ENCODE measurements around the gene PDE7B. TPM values are rescaled to one million over a fixed set of nuclear protein-coding genes. Genes with fewer than 3 reads are reported as not detected.

Gene PDE7B
- total and polyA plus RNA-seq, 4 donors: 0.75 to 5.2 (median 1.3) TPM

DNA sequence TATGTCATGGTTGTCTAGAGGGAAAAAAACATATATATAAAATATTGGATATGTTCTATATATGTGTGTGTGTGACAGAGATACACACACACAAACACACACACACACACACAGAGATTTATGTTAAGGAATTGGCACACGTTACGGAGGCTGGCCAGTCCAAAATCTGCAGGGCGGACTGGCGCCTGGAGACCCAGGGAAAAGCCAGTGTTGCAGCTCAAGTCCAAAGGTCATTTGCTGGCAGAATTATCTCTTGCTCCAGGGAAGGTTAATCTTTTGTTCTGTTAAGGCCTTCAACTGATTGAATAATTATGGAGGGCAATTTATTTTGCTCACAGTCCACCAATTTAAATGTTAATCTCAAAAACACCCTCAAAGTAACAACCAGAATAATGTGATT lies 37.5 kb upstream of the PDE7B start:
- no peak overlapping the region for H3K9ac ChIP-seq (ENCODE audit: low read depth in 1 of 2, low read length in 2 of 2)
- peak overlapping the region in 1 of 2 donors; percentile 23 for H3K27ac ChIP-seq (ENCODE audit: low read depth in 1 of 2, low read length in 2 of 2)
- H3K36me3 ChIP-seq (ENCODE audit: control insufficient read depth in 4 of 4, insufficient read depth in 3 of 4, low read depth in 1 of 4, low read length in 3 of 4): peaks cover 0 to 8% (median 7%) of the 10 kb centered on the region in 4 donors
- TF ChIP-seq YY1 (IDR thresholded peaks at IDR 0.05) (peak; percentile 71), SP1 (IDR thresholded peaks at IDR 0.05) (peak; percentile 94), JUND (IDR thresholded peaks at IDR 0.05) (peak; percentile 70 to 81), NR2F2 (IDR thresholded peaks at IDR 0.05) (no peak), FOXA1 (IDR thresholded peaks at IDR 0.05) (no peak), HNF4G (IDR thresholded peaks at IDR 0.05) (peak; percentile 96), GABPA (IDR thresholded peaks at IDR 0.05 in 1 of 2, conservative IDR thresholded peaks at IDR 0.05 in 1 of 2) (no peak), EGR1 (IDR thresholded peaks at IDR 0.05; ENCODE audit: low read depth in 2 of 2) (no peak), HNF4A (conservative IDR thresholded peaks at IDR 0.05) (peak; percentile 96 to 98), TAF1 (conservative IDR thresholded peaks at IDR 0.05) (no peak), FOXA2 (IDR thresholded peaks at IDR 0.05) (no peak), RAD21 (IDR thresholded peaks at IDR 0.05) (peak; percentile 56 to 67), RXRA (IDR thresholded peaks at IDR 0.05) (peak; percentile 53 to 59)
- TF ChIP-seq, protein P1, sequence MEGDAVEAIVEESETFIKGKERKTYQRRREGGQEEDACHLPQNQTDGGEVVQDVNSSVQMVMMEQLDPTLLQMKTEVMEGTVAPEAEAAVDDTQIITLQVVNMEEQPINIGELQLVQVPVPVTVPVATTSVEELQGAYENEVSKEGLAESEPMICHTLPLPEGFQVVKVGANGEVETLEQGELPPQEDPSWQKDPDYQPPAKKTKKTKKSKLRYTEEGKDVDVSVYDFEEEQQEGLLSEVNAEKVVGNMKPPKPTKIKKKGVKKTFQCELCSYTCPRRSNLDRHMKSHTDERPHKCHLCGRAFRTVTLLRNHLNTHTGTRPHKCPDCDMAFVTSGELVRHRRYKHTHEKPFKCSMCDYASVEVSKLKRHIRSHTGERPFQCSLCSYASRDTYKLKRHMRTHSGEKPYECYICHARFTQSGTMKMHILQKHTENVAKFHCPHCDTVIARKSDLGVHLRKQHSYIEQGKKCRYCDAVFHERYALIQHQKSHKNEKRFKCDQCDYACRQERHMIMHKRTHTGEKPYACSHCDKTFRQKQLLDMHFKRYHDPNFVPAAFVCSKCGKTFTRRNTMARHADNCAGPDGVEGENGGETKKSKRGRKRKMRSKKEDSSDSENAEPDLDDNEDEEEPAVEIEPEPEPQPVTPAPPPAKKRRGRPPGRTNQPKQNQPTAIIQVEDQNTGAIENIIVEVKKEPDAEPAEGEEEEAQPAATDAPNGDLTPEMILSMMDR (IDR thresholded peaks at IDR 0.05; ENCODE audit: low read depth, low read length, missing input control): no peak
- TF ChIP-seq, protein P2, sequence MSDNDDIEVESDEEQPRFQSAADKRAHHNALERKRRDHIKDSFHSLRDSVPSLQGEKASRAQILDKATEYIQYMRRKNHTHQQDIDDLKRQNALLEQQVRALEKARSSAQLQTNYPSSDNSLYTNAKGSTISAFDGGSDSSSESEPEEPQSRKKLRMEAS (IDR thresholded peaks at IDR 0.05): peak; percentile 66
- TF ChIP-seq, protein P3, sequence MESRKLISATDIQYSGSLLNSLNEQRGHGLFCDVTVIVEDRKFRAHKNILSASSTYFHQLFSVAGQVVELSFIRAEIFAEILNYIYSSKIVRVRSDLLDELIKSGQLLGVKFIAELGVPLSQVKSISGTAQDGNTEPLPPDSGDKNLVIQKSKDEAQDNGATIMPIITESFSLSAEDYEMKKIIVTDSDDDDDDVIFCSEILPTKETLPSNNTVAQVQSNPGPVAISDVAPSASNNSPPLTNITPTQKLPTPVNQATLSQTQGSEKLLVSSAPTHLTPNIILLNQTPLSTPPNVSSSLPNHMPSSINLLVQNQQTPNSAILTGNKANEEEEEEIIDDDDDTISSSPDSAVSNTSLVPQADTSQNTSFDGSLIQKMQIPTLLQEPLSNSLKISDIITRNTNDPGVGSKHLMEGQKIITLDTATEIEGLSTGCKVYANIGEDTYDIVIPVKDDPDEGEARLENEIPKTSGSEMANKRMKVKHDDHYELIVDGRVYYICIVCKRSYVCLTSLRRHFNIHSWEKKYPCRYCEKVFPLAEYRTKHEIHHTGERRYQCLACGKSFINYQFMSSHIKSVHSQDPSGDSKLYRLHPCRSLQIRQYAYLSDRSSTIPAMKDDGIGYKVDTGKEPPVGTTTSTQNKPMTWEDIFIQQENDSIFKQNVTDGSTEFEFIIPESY (IDR thresholded peaks at IDR 0.05): peak; percentile 37
- TF ChIP-seq, protein P4, sequence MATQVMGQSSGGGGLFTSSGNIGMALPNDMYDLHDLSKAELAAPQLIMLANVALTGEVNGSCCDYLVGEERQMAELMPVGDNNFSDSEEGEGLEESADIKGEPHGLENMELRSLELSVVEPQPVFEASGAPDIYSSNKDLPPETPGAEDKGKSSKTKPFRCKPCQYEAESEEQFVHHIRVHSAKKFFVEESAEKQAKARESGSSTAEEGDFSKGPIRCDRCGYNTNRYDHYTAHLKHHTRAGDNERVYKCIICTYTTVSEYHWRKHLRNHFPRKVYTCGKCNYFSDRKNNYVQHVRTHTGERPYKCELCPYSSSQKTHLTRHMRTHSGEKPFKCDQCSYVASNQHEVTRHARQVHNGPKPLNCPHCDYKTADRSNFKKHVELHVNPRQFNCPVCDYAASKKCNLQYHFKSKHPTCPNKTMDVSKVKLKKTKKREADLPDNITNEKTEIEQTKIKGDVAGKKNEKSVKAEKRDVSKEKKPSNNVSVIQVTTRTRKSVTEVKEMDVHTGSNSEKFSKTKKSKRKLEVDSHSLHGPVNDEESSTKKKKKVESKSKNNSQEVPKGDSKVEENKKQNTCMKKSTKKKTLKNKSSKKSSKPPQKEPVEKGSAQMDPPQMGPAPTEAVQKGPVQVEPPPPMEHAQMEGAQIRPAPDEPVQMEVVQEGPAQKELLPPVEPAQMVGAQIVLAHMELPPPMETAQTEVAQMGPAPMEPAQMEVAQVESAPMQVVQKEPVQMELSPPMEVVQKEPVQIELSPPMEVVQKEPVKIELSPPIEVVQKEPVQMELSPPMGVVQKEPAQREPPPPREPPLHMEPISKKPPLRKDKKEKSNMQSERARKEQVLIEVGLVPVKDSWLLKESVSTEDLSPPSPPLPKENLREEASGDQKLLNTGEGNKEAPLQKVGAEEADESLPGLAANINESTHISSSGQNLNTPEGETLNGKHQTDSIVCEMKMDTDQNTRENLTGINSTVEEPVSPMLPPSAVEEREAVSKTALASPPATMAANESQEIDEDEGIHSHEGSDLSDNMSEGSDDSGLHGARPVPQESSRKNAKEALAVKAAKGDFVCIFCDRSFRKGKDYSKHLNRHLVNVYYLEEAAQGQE (IDR thresholded peaks at IDR 0.05): peak; percentile 56
- TF ChIP-seq, protein P5, sequence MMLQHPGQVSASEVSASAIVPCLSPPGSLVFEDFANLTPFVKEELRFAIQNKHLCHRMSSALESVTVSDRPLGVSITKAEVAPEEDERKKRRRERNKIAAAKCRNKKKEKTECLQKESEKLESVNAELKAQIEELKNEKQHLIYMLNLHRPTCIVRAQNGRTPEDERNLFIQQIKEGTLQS (IDR thresholded peaks at IDR 0.05): no peak
- no peak overlapping the region for H3K4me3 ChIP-seq (ENCODE audit: low read depth in 1 of 3, low read length in 3 of 3)
- H3K4me1 ChIP-seq (ENCODE audit: control insufficient read depth in 4 of 4, insufficient read depth in 4 of 4, low read length in 3 of 4): peaks cover 3 to 13% (median 8%) of the 10 kb centered on the region in 4 donors
- peaks cover 0 to 2% (median 0%) of the 10 kb centered on the region in 4 donors for H3K9me3 ChIP-seq (ENCODE audit: control insufficient read depth in 4 of 4, low read length in 3 of 4)
- WGBS: 27% methylated on average over 4 of the region's 4 CpGs
- DNase-seq (ENCODE audit: low spot score): no peak
- no peaks in the 10 kb centered on the region for H3K27me3 ChIP-seq (ENCODE audit: control insufficient read depth in 4 of 4, insufficient read depth in 4 of 4, low read length in 3 of 4)
